ENCODE results near the gene ADAMTSL1.

Gene ADAMTSL1

GRCh38 chr9:18489861-18490260, 15.9 kb downstream of the ADAMTSL1 start:
- no peak overlapping the region for H3K27ac ChIP-seq (replicated peaks)
- no peak for TF ChIP-seq REST (IDR thresholded peaks at IDR 0.05; ENCODE audit: insufficient replicate concordance, low read depth)
- TF ChIP-seq CTCF (IDR thresholded peaks at IDR 0.05; ENCODE audit: insufficient read depth, low read length): no peak
- TF ChIP-seq POLR2AphosphoS5 (IDR thresholded peaks at IDR 0.05; ENCODE audit: low read depth): no peak
- no peak for TF ChIP-seq SPI1 (IDR thresholded peaks at IDR 0.05; ENCODE audit: borderline replicate concordance, low read depth)
- no peak for TF ChIP-seq GABPA (IDR thresholded peaks at IDR 0.05; ENCODE audit: low read depth)
- H3K4me3 ChIP-seq (replicated peaks; ENCODE audit: insufficient read depth, low read length): no peak overlapping the region
- no peaks in the 10 kb centered on the region for H3K27me3 ChIP-seq (ENCODE audit: insufficient read depth, poor library complexity, severe bottlenecking)
- no peak for DNase-seq (ENCODE audit: low read depth in 1 of 2, low spot score in 1 of 2)

- Histone ChIP-seq H3K27ac (replicated peaks) (no peak overlapping the region), H3K4me3 (replicated peaks; ENCODE audit: insufficient read depth, low read length) (no peak overlapping the region), H3K27me3 (ENCODE audit: insufficient read depth, poor library complexity, severe bottlenecking) (no peaks in the 10 kb centered on the region)
- TF ChIP-seq REST (IDR thresholded peaks at IDR 0.05; ENCODE audit: insufficient replicate concordance, low read depth) (no peak), CTCF (IDR thresholded peaks at IDR 0.05; ENCODE audit: insufficient read depth, low read length) (no peak), GABPA (IDR thresholded peaks at IDR 0.05; ENCODE audit: low read depth) (no peak), POLR2AphosphoS5 (IDR thresholded peaks at IDR 0.05; ENCODE audit: low read depth) (no peak), SPI1 (IDR thresholded peaks at IDR 0.05; ENCODE audit: borderline replicate concordance, low read depth) (no peak)
- DNase-seq (ENCODE audit: low read depth in 1 of 2, low spot score in 1 of 2): no peak
Measured at GRCh38 chr9:18490641-18491370, 16.9 kb downstream of the ADAMTSL1 start.

DNA sequence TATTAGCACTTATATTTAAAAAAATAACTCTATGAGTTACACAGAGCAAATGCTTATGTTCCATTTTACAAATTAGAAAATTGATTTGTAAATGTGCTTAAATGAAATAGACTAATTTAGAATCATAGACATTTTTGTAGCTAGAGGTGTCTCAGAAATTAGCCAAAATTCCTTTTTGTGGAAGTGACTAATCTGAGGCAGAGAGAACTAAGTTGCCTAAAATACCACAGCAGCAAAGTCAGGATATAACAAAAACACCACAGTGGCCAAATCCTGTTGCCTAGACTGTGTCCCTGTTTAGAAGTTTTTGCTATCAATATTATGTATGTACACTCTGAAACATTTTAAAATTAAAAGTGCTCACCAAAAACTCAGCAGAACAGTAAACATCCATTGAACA, 18.7 kb downstream of the ADAMTSL1 start:
- no peak for DNase-seq (ENCODE audit: low read depth in 1 of 2, low spot score in 1 of 2)
- no peaks in the 10 kb centered on the region for H3K27me3 ChIP-seq (ENCODE audit: insufficient read depth, poor library complexity, severe bottlenecking)
- H3K4me3 ChIP-seq (replicated peaks; ENCODE audit: insufficient read depth, low read length): no peak overlapping the region
- TF ChIP-seq REST (IDR thresholded peaks at IDR 0.05; ENCODE audit: insufficient replicate concordance, low read depth): no peak
- no peak for TF ChIP-seq POLR2AphosphoS5 (IDR thresholded peaks at IDR 0.05; ENCODE audit: low read depth)
- no peak for TF ChIP-seq CTCF (IDR thresholded peaks at IDR 0.05; ENCODE audit: insufficient read depth, low read length)
- TF ChIP-seq GABPA (IDR thresholded peaks at IDR 0.05; ENCODE audit: low read depth): no peak
- no peak for TF ChIP-seq SPI1 (IDR thresholded peaks at IDR 0.05; ENCODE audit: borderline replicate concordance, low read depth)
- no peak overlapping the region for H3K27ac ChIP-seq (replicated peaks)

Data from HL-60 (cell line).